ENCODE results near the gene SLC29A3.

Gene SLC29A3

DNA sequence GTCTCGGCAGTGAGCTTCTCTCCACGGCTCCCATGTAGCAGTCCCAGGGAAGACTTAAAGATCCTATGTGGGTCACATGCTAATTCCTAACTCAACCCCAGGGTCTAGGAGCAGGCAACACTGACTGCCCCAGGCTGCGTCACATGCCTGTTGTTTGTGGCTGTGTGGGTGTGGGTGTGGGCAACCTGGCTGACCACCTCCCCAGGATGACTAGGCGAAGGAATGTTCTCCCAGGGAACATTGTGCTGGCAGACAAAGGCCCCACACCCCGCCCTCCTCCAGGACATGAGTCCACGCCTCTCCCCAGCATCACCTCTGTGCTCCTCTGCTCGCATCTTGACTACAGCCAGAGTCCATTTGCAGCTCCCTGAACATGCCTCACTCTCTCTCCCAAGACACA is 30.3 kb downstream of the SLC29A3 start:
- no peak overlapping the region for H3K4me3 ChIP-seq (ENCODE audit: low read depth in 1 of 2, low read length in 1 of 2)
- no peaks in the 10 kb centered on the region for H3K9me3 ChIP-seq
- H3K27ac ChIP-seq: no peak overlapping the region
- no peaks in the 10 kb centered on the region for H3K36me3 ChIP-seq
- H3K27me3 ChIP-seq: no peaks in the 10 kb centered on the region
- TF ChIP-seq, protein P1, sequence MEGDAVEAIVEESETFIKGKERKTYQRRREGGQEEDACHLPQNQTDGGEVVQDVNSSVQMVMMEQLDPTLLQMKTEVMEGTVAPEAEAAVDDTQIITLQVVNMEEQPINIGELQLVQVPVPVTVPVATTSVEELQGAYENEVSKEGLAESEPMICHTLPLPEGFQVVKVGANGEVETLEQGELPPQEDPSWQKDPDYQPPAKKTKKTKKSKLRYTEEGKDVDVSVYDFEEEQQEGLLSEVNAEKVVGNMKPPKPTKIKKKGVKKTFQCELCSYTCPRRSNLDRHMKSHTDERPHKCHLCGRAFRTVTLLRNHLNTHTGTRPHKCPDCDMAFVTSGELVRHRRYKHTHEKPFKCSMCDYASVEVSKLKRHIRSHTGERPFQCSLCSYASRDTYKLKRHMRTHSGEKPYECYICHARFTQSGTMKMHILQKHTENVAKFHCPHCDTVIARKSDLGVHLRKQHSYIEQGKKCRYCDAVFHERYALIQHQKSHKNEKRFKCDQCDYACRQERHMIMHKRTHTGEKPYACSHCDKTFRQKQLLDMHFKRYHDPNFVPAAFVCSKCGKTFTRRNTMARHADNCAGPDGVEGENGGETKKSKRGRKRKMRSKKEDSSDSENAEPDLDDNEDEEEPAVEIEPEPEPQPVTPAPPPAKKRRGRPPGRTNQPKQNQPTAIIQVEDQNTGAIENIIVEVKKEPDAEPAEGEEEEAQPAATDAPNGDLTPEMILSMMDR (IDR thresholded peaks at IDR 0.05): no peak
- H3K4me1 ChIP-seq (ENCODE audit: control insufficient read depth in 1 of 2, insufficient read depth in 1 of 2, low read depth in 1 of 2, low read length in 1 of 2): peaks cover 16 to 19% of the 10 kb centered on the region in 2 experiments

- Histone ChIP-seq H3K27ac (no peak overlapping the region), H3K9me3 (no peaks in the 10 kb centered on the region), H3K4me3 (ENCODE audit: low read depth in 1 of 2, low read length in 1 of 2) (no peak overlapping the region), H3K36me3 (no peaks in the 10 kb centered on the region), H3K4me1 (ENCODE audit: control insufficient read depth in 1 of 2, insufficient read depth in 1 of 2, low read depth in 1 of 2, low read length in 1 of 2) (peaks cover 8 to 9% of the 10 kb centered on the region in 2 experiments), H3K27me3 (no peaks in the 10 kb centered on the region)
- TF ChIP-seq, protein P1 (IDR thresholded peaks at IDR 0.05): no peak
These were observed 32.0 kb downstream of the SLC29A3 start for GRCh38 chr10:71351087-71351486.

- H3K4me3 ChIP-seq (ENCODE audit: low read depth in 1 of 2, low read length in 1 of 2): no peak overlapping the region
- TF ChIP-seq, protein P1 (IDR thresholded peaks at IDR 0.05): no peak
These were observed 32.7 kb downstream of the SLC29A3 start for GRCh38 chr10:71351628-71352319.

GRCh38 chr10:71353639-71354038 is 34.6 kb downstream of the SLC29A3 start:
- TF ChIP-seq, protein P1 (IDR thresholded peaks at IDR 0.05): no peak
- Histone ChIP-seq H3K9me3 (no peaks in the 10 kb centered on the region), H3K36me3 (no peaks in the 10 kb centered on the region), H3K4me3 (ENCODE audit: low read depth in 1 of 2, low read length in 1 of 2) (no peak overlapping the region), H3K27me3 (no peaks in the 10 kb centered on the region), H3K4me1 (ENCODE audit: control insufficient read depth in 1 of 2, insufficient read depth in 1 of 2, low read depth in 1 of 2, low read length in 1 of 2) (peaks cover 8 to 9% of the 10 kb centered on the region in 2 experiments), H3K27ac (no peak overlapping the region)

More at GRCh38 chr10:71351628-71352319, 32.7 kb downstream of the SLC29A3 start:
- Histone ChIP-seq H3K27me3 (no peaks in the 10 kb centered on the region), H3K9me3 (no peaks in the 10 kb centered on the region), H3K36me3 (no peaks in the 10 kb centered on the region), H3K27ac (no peak overlapping the region), H3K4me1 (ENCODE audit: control insufficient read depth in 1 of 2, insufficient read depth in 1 of 2, low read depth in 1 of 2, low read length in 1 of 2) (peaks cover 8 to 9% of the 10 kb centered on the region in 2 experiments)

DNA sequence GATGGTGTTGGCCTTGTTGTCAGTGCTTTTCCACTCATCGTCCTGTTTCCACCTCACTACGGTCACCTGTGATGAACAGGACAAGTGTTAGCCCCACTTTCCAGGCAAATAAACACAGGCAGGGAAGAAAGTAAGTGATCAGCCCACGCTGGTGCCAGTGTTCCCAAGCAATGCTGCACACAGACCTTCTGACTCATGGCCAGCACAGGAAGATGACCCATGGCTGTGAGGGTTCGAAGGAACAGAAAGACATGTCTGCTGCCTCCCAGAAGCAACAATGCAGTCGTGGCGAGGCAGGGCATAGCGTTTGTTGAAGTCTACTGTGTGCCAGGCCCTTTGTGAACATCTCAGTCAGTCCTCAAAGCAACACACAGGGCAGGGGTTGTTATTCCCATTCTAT is 35.7 kb downstream of the SLC29A3 start:
- no peaks in the 10 kb centered on the region for H3K9me3 ChIP-seq
- no peak overlapping the region for H3K4me3 ChIP-seq (ENCODE audit: low read depth in 1 of 2, low read length in 1 of 2)
- H3K4me1 ChIP-seq (ENCODE audit: control insufficient read depth in 1 of 2, insufficient read depth in 1 of 2, low read depth in 1 of 2, low read length in 1 of 2): peaks cover 15 to 16% of the 10 kb centered on the region in 2 experiments
- H3K36me3 ChIP-seq: no peaks in the 10 kb centered on the region
- H3K27ac ChIP-seq: no peak overlapping the region
- TF ChIP-seq, protein P1 (IDR thresholded peaks at IDR 0.05): no peak
- no peaks in the 10 kb centered on the region for H3K27me3 ChIP-seq

All from neutrophil (primary cell).